ENCODE measurements around the gene A3GALT2. TPM values are rescaled to one million over a fixed set of nuclear protein-coding genes. Genes with fewer than 3 reads are reported as not detected.

Gene A3GALT2
- polyA plus RNA-seq, 2 of the 4 experiments (the other 2 are of a cell fraction) = not detected

DNA sequence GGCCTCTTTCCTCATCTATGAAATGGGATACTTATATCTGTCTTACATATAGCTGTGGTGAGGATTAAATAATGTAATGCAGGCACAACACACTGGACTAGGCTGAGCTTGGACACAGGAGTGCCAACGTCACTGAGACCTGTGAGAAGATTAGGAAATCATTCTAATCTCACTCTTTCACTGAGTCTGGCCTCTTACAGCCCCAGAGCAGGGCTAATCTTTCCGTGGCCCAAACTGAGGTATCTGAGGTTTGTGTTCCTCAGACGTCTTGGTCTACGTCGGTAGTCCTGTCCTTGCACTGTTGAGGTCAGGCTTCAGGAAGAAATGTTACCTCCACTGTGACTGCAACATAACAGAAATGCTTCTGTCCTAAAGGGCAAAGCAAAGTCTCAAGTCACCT, 22.6 kb upstream of the A3GALT2 start (continued):
- TF ChIP-seq NFE2L2 (conservative IDR thresholded peaks at IDR 0.05; ENCODE audit: low read length) (no peak), KDM1A (IDR thresholded peaks at IDR 0.05; ENCODE audit: low read depth) (no peak), JUN (IDR thresholded peaks at IDR 0.05) (no peak), NR3C1 (IDR thresholded peaks at IDR 0.05) (no peak)

DNA sequence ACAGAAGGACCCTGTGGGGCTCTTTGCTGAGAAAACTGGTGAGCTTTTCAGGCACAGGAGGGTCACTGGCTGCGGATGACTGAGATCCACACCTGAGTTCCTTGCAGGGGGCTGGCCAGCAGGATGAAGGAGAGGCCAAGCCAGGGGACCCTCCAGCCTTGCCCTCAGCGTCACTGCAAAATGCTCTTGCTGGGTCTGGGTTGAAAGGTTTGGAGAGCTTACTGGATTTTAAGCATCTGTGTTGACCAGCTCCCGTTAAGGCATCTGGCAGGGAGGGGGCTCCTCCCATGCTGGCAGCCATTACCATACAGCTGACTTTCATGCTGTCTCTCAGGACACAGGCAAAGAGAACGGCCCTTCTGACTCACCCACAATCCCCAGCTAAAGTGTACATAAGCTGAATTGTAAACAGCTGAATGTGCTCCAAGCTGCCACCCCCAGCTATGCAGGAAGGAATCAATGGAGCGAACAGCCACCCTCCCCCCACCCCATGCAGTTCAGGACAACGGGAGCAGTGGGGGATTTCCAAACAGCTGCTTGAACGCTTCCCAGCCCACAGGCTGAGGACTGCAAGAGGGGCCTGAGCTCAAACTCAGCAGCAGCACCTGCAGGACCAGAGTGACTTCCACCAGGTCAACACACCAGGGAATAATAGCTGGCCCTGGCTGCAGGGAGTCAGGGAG, 21.3 kb upstream of the A3GALT2 start:
- no peaks in the 10 kb centered on the region for H3K9me3 ChIP-seq
- POLR2A ChIA-PET = interaction anchor here (1.5 kb wide), 1 partner anchor 9 kb away, joined by 3 read pairs; no protein-coding TSS in a partner anchor
- DNase-seq (ENCODE audit: low read depth in 1 of 2, low spot score in 1 of 2) = peak; percentile 56 to 89
- WGBS (ENCODE audit: missing lambda C conversion rate) = 0% methylated on average over 5 of the region's 7 CpGs
- TF ChIP-seq, protein P1, sequence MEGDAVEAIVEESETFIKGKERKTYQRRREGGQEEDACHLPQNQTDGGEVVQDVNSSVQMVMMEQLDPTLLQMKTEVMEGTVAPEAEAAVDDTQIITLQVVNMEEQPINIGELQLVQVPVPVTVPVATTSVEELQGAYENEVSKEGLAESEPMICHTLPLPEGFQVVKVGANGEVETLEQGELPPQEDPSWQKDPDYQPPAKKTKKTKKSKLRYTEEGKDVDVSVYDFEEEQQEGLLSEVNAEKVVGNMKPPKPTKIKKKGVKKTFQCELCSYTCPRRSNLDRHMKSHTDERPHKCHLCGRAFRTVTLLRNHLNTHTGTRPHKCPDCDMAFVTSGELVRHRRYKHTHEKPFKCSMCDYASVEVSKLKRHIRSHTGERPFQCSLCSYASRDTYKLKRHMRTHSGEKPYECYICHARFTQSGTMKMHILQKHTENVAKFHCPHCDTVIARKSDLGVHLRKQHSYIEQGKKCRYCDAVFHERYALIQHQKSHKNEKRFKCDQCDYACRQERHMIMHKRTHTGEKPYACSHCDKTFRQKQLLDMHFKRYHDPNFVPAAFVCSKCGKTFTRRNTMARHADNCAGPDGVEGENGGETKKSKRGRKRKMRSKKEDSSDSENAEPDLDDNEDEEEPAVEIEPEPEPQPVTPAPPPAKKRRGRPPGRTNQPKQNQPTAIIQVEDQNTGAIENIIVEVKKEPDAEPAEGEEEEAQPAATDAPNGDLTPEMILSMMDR (IDR thresholded peaks at IDR 0.05) = no peak
- TF ChIP-seq PBX3 (IDR thresholded peaks at IDR 0.05) (peak; percentile 75), EP300 (IDR thresholded peaks at IDR 0.05) (peak; percentile 13 to 59; a peak in 2 of 5 replicates), POLR2A (IDR thresholded peaks at IDR 0.05; ENCODE audit: low read length) (no peak), MAX (IDR thresholded peaks at IDR 0.05) (peak; percentile 85), GATA3 (IDR thresholded peaks at IDR 0.05; ENCODE audit: borderline replicate concordance) (peak; percentile 83; the same call in 1 of the 2 replicates), NFE2L2 (conservative IDR thresholded peaks at IDR 0.05; ENCODE audit: low read length) (no peak), RNF2 (IDR thresholded peaks at IDR 0.05; ENCODE audit: borderline replicate concordance, low read depth) (no peak), FOXS1 (CRISPR knock-in tag; IDR thresholded peaks at IDR 0.05) (peak; percentile 50; the same call in 1 of the 2 replicates), FOSL2 (IDR thresholded peaks at IDR 0.05) (peak; percentile 71), FOSL2 (CRISPR knock-in tag; IDR thresholded peaks at IDR 0.05) (peak; percentile 87), TP53 (CRISPR knock-in tag; IDR thresholded peaks at IDR 0.05) (no peak), ZFP36 (IDR thresholded peaks at IDR 0.05; ENCODE audit: borderline replicate concordance, partially characterized antibody) (no peak), ESRRA (IDR thresholded peaks at IDR 0.05; ENCODE audit: borderline replicate concordance, low read length) (no peak), SREBF2 (IDR thresholded peaks at IDR 0.05) (no peak), MYC (IDR thresholded peaks at IDR 0.05; ENCODE audit: borderline replicate concordance, low read length) (0 out of 2 replicates have a peak, but pooled peaks have one; percentile 50), CEBPB (IDR thresholded peaks at IDR 0.05) (peak in 1 of 2 experiments; percentile 33; a peak in 1 of 4 replicates), JUNB (IDR thresholded peaks at IDR 0.05) (peak; percentile 49), JUN (IDR thresholded peaks at IDR 0.05) (peak; percentile 55 to 78; a peak in 3 of 5 replicates), BCL3 (IDR thresholded peaks at IDR 0.05) (0 out of 3 replicates have a peak, but pooled peaks have one; percentile 23), SMC3 (IDR thresholded peaks at IDR 0.05) (0 out of 3 replicates have a peak, but pooled peaks have one; percentile 23), CBX2 (IDR thresholded peaks at IDR 0.05; ENCODE audit: borderline replicate concordance, low read depth) (no peak)
- TF ChIP-seq, protein P2, sequence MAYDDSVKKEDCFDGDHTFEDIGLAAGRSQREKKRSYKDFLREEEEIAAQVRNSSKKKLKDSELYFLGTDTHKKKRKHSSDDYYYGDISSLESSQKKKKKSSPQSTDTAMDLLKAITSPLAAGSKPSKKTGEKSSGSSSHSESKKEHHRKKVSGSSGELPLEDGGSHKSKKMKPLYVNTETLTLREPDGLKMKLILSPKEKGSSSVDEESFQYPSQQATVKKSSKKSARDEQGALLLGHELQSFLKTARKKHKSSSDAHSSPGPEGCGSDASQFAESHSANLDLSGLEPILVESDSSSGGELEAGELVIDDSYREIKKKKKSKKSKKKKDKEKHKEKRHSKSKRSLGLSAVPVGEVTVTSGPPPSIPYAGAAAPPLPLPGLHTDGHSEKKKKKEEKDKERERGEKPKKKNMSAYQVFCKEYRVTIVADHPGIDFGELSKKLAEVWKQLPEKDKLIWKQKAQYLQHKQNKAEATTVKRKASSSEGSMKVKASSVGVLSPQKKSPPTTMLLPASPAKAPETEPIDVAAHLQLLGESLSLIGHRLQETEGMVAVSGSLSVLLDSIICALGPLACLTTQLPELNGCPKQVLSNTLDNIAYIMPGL (CRISPR knock-in tag; IDR thresholded peaks at IDR 0.05; ENCODE audit: borderline replicate concordance) = no peak
- H3K4me3 ChIP-seq = peak overlapping the region; percentile 30
- H3K4me1 ChIP-seq = peaks cover 90% of the 10 kb centered on the region
- peak overlapping the region; percentile 96 for H3K4me2 ChIP-seq
- no peak for FAIRE-seq
- ATAC-seq = peak; percentile 91
- CTCF ChIA-PET = interaction anchor here (0.7 to 2.1 kb wide), 6 partner anchors 12 to 581 kb away, joined by 3 to 7 read pairs (median 3); no protein-coding TSS in a partner anchor
- peak overlapping the region; percentile 88 for H3K27ac ChIP-seq

Data from A549 (cell line).